ENCODE data around the gene PCDHA12.

GRCh38 chr5:140857177-140857986 is 17.7 kb upstream of the PCDHA12 start:
- TF ChIP-seq CTCF (IDR thresholded peaks at IDR 0.05) (no peak), ZFX (IDR thresholded peaks at IDR 0.05; ENCODE audit: borderline replicate concordance) (no peak)
